PC-9 (cell line): ENCODE data around the gene FBXO24.

Experiments
- EZH2 ChIP-seq: fragments of 200-600 bp; sonication (generic); IDR thresholded peaks from 2 replicates; pipeline ENCODE4 v1.8.0; 2017; ENCODE audit warnings: antibody characterized with exemption, low read depth
- TF ChIP-seq, protein P1 (sequence below): fragments of 200-600 bp; sonication (generic); conservative IDR thresholded peaks from 2 replicates; pipeline ENCODE4 v1.6.1; 2017; ENCODE audit warnings: mixed run types, antibody characterized with exemption, mild to moderate bottlenecking, moderate library complexity

GRCh38 chr7:100546926-100547800, 39.0 kb upstream of the FBXO24 start:
- TF ChIP-seq, protein P1, sequence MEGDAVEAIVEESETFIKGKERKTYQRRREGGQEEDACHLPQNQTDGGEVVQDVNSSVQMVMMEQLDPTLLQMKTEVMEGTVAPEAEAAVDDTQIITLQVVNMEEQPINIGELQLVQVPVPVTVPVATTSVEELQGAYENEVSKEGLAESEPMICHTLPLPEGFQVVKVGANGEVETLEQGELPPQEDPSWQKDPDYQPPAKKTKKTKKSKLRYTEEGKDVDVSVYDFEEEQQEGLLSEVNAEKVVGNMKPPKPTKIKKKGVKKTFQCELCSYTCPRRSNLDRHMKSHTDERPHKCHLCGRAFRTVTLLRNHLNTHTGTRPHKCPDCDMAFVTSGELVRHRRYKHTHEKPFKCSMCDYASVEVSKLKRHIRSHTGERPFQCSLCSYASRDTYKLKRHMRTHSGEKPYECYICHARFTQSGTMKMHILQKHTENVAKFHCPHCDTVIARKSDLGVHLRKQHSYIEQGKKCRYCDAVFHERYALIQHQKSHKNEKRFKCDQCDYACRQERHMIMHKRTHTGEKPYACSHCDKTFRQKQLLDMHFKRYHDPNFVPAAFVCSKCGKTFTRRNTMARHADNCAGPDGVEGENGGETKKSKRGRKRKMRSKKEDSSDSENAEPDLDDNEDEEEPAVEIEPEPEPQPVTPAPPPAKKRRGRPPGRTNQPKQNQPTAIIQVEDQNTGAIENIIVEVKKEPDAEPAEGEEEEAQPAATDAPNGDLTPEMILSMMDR: no peak
- TF ChIP-seq EZH2: no peak
